A549 (cell line): ENCODE results near the gene PRAC2.

Experiments
- JUN ChIP-seq, 2 experiments: fragments of >200 bp; sonication (Bioruptor Twin); formaldehyde crosslinking; IDR thresholded peaks; 2 replicates in 1 of 2; 3 replicates in 1 of 2; pipeline ENCODE4 v1.6.1; 2016 to 2017
- JUNB ChIP-seq: fragments of >200 bp; sonication (Bioruptor Twin); formaldehyde crosslinking; IDR thresholded peaks from 2 replicates; pipeline ENCODE4 v1.6.1; 2016
- NR3C1 ChIP-seq: fragments of >200 bp; sonication (Bioruptor Twin); formaldehyde crosslinking; IDR thresholded peaks from 3 replicates; pipeline ENCODE4 v1.6.1; 2017
- POLR2A ChIP-seq: IDR thresholded peaks from 2 replicates; pipeline ENCODE4 v1.6.1; 2012; ENCODE audit warnings: mild to moderate bottlenecking, low read length
- RAD21 ChIP-seq, 2 experiments: fragments of >200 bp in 1 of 2; sonication (Bioruptor Twin) in 1 of 2; formaldehyde crosslinking in 1 of 2; IDR thresholded peaks in 1 of 2; conservative IDR thresholded peaks in 1 of 2; 2 replicates in 1 of 2; 3 replicates in 1 of 2; pipeline ENCODE4 v1.6.1; 2012 to 2018; ENCODE audit warnings: inconsistent platforms in 1 of 2
- RCOR1 ChIP-seq: fragments of 150-350 bp; IDR thresholded peaks from 2 replicates; pipeline ENCODE4 v1.6.1; 2014; ENCODE audit warnings: antibody characterized with exemption, low read length, low read depth
- RNF2 ChIP-seq: fragments of 200-600 bp; sonication (generic); IDR thresholded peaks from 2 replicates; pipeline ENCODE4 v1.6.1; 2016; ENCODE audit warnings: low read depth, mild to moderate bottlenecking, antibody characterized with exemption, moderate library complexity, borderline replicate concordance
- SREBF2 ChIP-seq: fragments of 450-650 bp; IDR thresholded peaks from 2 replicates; pipeline ENCODE4 v1.6.1; 2014; ENCODE audit warnings: mild to moderate bottlenecking, moderate library complexity
- ZFP36 ChIP-seq: fragments of 450-650 bp; IDR thresholded peaks from 2 replicates; pipeline ENCODE4 v1.6.1; 2014; ENCODE audit warnings: borderline replicate concordance; ENCODE audit not compliant: partially characterized antibody
- ZNF302 ChIP-seq: fragments of 250-450 bp; sonication (Bioruptor Pico); IDR thresholded peaks from 2 replicates; pipeline ENCODE4 v1.9.0; 2021; ENCODE audit warnings: inconsistent platforms, mild to moderate bottlenecking, moderate library complexity
- TF ChIP-seq, protein P1 (sequence below): fragments of >200 bp; sonication (Bioruptor Twin); formaldehyde crosslinking; IDR thresholded peaks from 3 replicates; pipeline ENCODE4 v1.5.1; 2016
- TF ChIP-seq, protein P2 (sequence below): IDR thresholded peaks from 2 replicates; pipeline ENCODE4 v1.6.1; 2012; ENCODE audit warnings: low read depth, borderline replicate concordance
- TF ChIP-seq, protein P3 (sequence below): fragments of 200-600 bp; sonication (generic); IDR thresholded peaks from 2 replicates; pipeline ENCODE4 v1.6.1; 2016; ENCODE audit warnings: antibody characterized with exemption, mild to moderate bottlenecking, moderate library complexity
- TF ChIP-seq, protein P4 (sequence below): fragments of 450-650 bp; IDR thresholded peaks from 2 replicates; pipeline ENCODE4 v1.6.1; 2014; ENCODE audit warnings: antibody characterized with exemption

DNA sequence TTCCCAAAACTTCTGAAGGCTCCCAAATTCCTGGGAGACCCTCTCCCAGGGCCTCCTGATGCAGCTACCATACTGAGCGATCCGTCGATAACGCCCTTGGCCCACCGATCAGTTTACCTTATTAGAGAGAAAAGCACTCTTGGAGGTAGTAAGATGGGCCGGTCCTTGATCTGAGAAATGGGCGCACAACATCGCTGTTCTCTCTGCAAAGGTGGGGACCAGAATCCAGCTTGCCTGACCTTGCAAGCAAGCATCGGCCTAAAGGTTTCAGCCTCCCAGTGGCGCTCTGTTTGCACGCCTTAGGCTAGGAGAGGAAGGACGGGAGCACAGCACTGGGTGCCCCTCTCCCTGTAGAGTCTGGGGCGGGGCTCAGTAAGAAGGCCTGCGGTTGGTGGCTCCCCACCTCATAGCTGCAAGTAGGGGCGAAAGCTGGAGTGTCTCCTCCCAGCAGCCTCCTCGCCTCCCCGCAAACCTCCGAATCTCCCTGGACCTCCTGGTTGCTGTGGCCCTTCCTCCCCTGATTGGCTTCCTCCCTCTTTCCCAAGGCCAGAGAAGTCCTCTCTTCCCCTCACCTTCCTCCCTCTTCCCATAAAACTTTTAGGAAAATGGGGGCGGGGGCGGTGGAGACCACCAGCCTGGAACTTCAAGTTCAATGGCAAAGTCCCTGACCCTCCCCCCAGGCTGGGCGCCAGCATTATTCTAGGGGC, 631 bp upstream of the PRAC2 start, which contains the start of gene PRAC1:
- no peak for TF ChIP-seq POLR2A
- TF ChIP-seq RAD21 (conservative IDR thresholded peaks at IDR 0.05 in 1 of 2, IDR thresholded peaks at IDR 0.05 in 1 of 2): no peak
- TF ChIP-seq, protein P1, sequence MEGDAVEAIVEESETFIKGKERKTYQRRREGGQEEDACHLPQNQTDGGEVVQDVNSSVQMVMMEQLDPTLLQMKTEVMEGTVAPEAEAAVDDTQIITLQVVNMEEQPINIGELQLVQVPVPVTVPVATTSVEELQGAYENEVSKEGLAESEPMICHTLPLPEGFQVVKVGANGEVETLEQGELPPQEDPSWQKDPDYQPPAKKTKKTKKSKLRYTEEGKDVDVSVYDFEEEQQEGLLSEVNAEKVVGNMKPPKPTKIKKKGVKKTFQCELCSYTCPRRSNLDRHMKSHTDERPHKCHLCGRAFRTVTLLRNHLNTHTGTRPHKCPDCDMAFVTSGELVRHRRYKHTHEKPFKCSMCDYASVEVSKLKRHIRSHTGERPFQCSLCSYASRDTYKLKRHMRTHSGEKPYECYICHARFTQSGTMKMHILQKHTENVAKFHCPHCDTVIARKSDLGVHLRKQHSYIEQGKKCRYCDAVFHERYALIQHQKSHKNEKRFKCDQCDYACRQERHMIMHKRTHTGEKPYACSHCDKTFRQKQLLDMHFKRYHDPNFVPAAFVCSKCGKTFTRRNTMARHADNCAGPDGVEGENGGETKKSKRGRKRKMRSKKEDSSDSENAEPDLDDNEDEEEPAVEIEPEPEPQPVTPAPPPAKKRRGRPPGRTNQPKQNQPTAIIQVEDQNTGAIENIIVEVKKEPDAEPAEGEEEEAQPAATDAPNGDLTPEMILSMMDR: no peak
- no peak for TF ChIP-seq SREBF2
- no peak for TF ChIP-seq RNF2
- TF ChIP-seq, protein P2, sequence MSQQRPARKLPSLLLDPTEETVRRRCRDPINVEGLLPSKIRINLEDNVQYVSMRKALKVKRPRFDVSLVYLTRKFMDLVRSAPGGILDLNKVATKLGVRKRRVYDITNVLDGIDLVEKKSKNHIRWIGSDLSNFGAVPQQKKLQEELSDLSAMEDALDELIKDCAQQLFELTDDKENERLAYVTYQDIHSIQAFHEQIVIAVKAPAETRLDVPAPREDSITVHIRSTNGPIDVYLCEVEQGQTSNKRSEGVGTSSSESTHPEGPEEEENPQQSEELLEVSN: no peak
- no peak for TF ChIP-seq NR3C1
- TF ChIP-seq, protein P3, sequence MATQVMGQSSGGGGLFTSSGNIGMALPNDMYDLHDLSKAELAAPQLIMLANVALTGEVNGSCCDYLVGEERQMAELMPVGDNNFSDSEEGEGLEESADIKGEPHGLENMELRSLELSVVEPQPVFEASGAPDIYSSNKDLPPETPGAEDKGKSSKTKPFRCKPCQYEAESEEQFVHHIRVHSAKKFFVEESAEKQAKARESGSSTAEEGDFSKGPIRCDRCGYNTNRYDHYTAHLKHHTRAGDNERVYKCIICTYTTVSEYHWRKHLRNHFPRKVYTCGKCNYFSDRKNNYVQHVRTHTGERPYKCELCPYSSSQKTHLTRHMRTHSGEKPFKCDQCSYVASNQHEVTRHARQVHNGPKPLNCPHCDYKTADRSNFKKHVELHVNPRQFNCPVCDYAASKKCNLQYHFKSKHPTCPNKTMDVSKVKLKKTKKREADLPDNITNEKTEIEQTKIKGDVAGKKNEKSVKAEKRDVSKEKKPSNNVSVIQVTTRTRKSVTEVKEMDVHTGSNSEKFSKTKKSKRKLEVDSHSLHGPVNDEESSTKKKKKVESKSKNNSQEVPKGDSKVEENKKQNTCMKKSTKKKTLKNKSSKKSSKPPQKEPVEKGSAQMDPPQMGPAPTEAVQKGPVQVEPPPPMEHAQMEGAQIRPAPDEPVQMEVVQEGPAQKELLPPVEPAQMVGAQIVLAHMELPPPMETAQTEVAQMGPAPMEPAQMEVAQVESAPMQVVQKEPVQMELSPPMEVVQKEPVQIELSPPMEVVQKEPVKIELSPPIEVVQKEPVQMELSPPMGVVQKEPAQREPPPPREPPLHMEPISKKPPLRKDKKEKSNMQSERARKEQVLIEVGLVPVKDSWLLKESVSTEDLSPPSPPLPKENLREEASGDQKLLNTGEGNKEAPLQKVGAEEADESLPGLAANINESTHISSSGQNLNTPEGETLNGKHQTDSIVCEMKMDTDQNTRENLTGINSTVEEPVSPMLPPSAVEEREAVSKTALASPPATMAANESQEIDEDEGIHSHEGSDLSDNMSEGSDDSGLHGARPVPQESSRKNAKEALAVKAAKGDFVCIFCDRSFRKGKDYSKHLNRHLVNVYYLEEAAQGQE: no peak
- no peak for TF ChIP-seq JUN (IDR thresholded peaks at IDR 0.05)
- no peak for TF ChIP-seq ZNF302 (CRISPR knock-in tag)
- no peak for TF ChIP-seq JUNB
- TF ChIP-seq, protein P4, sequence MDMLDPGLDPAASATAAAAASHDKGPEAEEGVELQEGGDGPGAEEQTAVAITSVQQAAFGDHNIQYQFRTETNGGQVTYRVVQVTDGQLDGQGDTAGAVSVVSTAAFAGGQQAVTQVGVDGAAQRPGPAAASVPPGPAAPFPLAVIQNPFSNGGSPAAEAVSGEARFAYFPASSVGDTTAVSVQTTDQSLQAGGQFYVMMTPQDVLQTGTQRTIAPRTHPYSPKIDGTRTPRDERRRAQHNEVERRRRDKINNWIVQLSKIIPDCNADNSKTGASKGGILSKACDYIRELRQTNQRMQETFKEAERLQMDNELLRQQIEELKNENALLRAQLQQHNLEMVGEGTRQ: no peak
- TF ChIP-seq RCOR1: no peak
- no peak for TF ChIP-seq ZFP36
